Measurements from ENCODE around the gene AHSP.

DNA sequence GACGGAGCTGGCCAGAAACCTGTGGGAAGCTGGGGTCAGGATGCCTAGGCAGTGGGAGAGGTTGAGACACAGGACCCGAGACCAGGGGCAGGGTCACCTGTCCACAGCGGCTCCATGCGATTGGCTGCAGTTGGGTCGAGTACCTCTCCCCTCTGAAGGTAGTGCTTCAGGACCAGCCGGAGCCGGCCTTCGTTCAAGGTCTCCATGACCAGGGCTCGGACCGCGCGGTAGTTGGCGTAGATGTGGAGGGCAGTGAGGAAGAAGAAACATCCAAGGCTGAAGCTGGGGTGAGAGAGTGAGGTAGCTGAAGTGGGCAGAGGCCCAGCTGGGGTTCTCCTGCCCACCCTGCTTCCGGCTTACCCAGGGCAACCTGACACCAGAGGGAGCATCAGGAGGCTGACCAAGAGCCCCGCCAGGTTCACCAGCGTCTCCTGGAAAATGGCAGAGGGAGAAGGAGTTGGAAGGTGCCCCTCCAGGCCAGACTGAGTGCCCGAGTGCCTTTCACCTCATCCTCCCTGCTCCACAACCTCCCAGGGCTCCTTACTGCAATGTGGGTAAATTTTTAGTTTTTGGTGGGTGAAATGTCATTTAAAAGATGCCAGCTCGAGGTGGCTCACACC is 34.1 kb upstream of the AHSP start:
- TF ChIP-seq, protein P1, sequence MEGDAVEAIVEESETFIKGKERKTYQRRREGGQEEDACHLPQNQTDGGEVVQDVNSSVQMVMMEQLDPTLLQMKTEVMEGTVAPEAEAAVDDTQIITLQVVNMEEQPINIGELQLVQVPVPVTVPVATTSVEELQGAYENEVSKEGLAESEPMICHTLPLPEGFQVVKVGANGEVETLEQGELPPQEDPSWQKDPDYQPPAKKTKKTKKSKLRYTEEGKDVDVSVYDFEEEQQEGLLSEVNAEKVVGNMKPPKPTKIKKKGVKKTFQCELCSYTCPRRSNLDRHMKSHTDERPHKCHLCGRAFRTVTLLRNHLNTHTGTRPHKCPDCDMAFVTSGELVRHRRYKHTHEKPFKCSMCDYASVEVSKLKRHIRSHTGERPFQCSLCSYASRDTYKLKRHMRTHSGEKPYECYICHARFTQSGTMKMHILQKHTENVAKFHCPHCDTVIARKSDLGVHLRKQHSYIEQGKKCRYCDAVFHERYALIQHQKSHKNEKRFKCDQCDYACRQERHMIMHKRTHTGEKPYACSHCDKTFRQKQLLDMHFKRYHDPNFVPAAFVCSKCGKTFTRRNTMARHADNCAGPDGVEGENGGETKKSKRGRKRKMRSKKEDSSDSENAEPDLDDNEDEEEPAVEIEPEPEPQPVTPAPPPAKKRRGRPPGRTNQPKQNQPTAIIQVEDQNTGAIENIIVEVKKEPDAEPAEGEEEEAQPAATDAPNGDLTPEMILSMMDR (IDR thresholded peaks at IDR 0.05) = no peak
- TF ChIP-seq POLR2A (IDR thresholded peaks at IDR 0.05) = no peak
- no peak for TF ChIP-seq EP300 (IDR thresholded peaks at IDR 0.05)

All from ovary (tissue), 3 donors.